ENCODE data around the gene BRI3. TPM values are rescaled to one million over a fixed set of nuclear protein-coding genes. Genes with fewer than 3 reads are reported as not detected.

The BRI3 gene
- total and polyA plus RNA-seq, 2 donors (not counting 1 experiment from before 2014, with no cell fraction given), result 104 to 172 TPM

DNA sequence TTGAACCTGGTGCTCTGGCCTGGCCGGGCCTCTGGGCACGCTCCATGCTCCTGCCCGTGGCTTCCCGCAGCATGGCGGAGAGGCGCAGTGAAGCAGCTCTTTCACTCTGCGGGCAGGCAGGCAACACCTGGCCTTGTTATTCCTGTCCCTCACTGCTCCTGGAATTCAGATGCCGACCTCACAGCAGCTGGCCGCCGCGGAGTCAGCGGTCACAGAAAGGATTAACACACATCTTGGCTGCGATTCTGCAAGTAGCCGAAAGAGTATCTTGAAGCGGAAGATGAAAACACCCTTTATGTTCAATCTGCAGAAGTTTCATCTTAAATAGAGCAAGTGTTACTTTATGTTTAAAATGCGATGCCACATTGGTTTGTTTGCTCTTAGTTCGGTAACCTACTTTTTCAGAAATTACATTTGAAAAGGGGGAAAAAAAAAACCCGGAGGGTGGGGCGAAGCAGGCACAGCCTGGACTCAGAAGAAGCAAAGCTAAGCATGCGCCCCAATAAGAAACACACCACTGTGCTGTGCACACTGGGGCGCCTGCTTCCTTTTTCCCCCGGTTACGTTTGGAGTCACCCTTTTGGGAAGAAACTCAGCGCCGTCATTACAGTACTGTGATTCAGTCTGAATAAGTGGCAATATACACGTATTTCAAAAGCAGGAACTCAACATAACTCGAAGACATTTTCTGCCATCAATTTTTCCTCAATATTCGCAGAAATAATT, 42.3 kb downstream of the BRI3 start:
- Histone ChIP-seq H3K9ac (ENCODE audit: insufficient read depth, low read length) (peak overlapping the region; percentile 17), H4K20me1 (ENCODE audit: control insufficient read depth, extremely low read depth, insufficient read depth, low read length) (no peaks in the 10 kb centered on the region), H3K4me1 (ENCODE audit: control insufficient read depth, extremely low read depth, insufficient read depth, low read length) (no peaks in the 10 kb centered on the region), H3K4me3 (replicated peaks in 1 of 4; ENCODE audit: control extremely low read depth in 1 of 4, insufficient read depth in 1 of 4, low read depth in 3 of 4, low read length in 4 of 4) (peak overlapping the region; percentile 27 to 52 (median 39)), H3K9me3 (ENCODE audit: control insufficient read depth, insufficient read depth, low read depth, low read length) (no peaks in the 10 kb centered on the region), H3K4me2 (ENCODE audit: extremely low read depth, insufficient read depth, low read length) (peak overlapping the region; percentile 88), H3K27me3 (ENCODE audit: control insufficient read depth, insufficient read depth, low read length) (no peaks in the 10 kb centered on the region), H3K36me3 (ENCODE audit: control insufficient read depth, insufficient read depth, low read length) (no peaks in the 10 kb centered on the region), H3K79me2 (ENCODE audit: control insufficient read depth, insufficient read depth, low read length) (no peaks in the 10 kb centered on the region), H3K27ac (ENCODE audit: insufficient read depth, low read length) (no peak overlapping the region), H2AFZ (ENCODE audit: low read length) (peak overlapping the region; percentile 73)
- TF ChIP-seq EZH2 (IDR thresholded peaks at IDR 0.05; ENCODE audit: low read length, missing control alignments) (no peak), CTCF (conservative IDR thresholded peaks at IDR 0.05 in 1 of 2, IDR thresholded peaks at IDR 0.05 in 1 of 2; ENCODE audit: low read depth in 1 of 2, low read length in 2 of 2) (no peak)
- peak; percentile 41 to 71 for DNase-seq (ENCODE audit: low read depth in 2 of 2)

- Histone ChIP-seq H4K20me1 (ENCODE audit: control insufficient read depth, extremely low read depth, insufficient read depth, low read length) (no peaks in the 10 kb centered on the region), H3K9ac (ENCODE audit: insufficient read depth, low read length) (no peak overlapping the region), H3K4me2 (ENCODE audit: extremely low read depth, insufficient read depth, low read length) (no peak overlapping the region), H3K4me1 (ENCODE audit: control insufficient read depth, extremely low read depth, insufficient read depth, low read length) (no peaks in the 10 kb centered on the region), H2AFZ (ENCODE audit: low read length) (no peak overlapping the region), H3K27me3 (ENCODE audit: control insufficient read depth, insufficient read depth, low read length) (no peaks in the 10 kb centered on the region), H3K27ac (ENCODE audit: insufficient read depth, low read length) (no peak overlapping the region), H3K9me3 (ENCODE audit: control insufficient read depth, insufficient read depth, low read depth, low read length) (no peaks in the 10 kb centered on the region), H3K79me2 (ENCODE audit: control insufficient read depth, insufficient read depth, low read length) (no peaks in the 10 kb centered on the region), H3K4me3 (replicated peaks in 1 of 4; ENCODE audit: control extremely low read depth in 1 of 4, insufficient read depth in 1 of 4, low read depth in 3 of 4, low read length in 4 of 4) (no peak overlapping the region), H3K36me3 (ENCODE audit: control insufficient read depth, insufficient read depth, low read length) (no peaks in the 10 kb centered on the region)
- TF ChIP-seq CTCF (conservative IDR thresholded peaks at IDR 0.05 in 1 of 2, IDR thresholded peaks at IDR 0.05 in 1 of 2; ENCODE audit: low read depth in 1 of 2, low read length in 2 of 2) (no peak), EZH2 (IDR thresholded peaks at IDR 0.05; ENCODE audit: low read length, missing control alignments) (no peak)
- no peak for DNase-seq (ENCODE audit: low read depth in 2 of 2)
Measured at GRCh38 chr7:98324782-98325181, 43.3 kb downstream of the BRI3 start.

GRCh38 chr7:98329100-98329790, 47.8 kb downstream of the BRI3 start:
- Histone ChIP-seq H3K27ac (ENCODE audit: insufficient read depth, low read length) (no peak overlapping the region), H2AFZ (ENCODE audit: low read length) (peak overlapping the region; percentile 65), H3K79me2 (ENCODE audit: control insufficient read depth, insufficient read depth, low read length) (no peaks in the 10 kb centered on the region), H3K9ac (ENCODE audit: insufficient read depth, low read length) (no peak overlapping the region), H3K4me1 (ENCODE audit: control insufficient read depth, extremely low read depth, insufficient read depth, low read length) (no peaks in the 10 kb centered on the region), H3K9me3 (ENCODE audit: control insufficient read depth, insufficient read depth, low read depth, low read length) (no peaks in the 10 kb centered on the region), H3K4me2 (ENCODE audit: extremely low read depth, insufficient read depth, low read length) (no peak overlapping the region), H3K27me3 (ENCODE audit: control insufficient read depth, insufficient read depth, low read length) (no peaks in the 10 kb centered on the region), H4K20me1 (ENCODE audit: control insufficient read depth, extremely low read depth, insufficient read depth, low read length) (no peaks in the 10 kb centered on the region), H3K4me3 (replicated peaks in 1 of 4; ENCODE audit: control extremely low read depth in 1 of 4, insufficient read depth in 1 of 4, low read depth in 3 of 4, low read length in 4 of 4) (no peak overlapping the region), H3K36me3 (ENCODE audit: control insufficient read depth, insufficient read depth, low read length) (no peaks in the 10 kb centered on the region)
- DNase-seq (ENCODE audit: low read depth in 2 of 2), result peak; percentile 4 to 58
- TF ChIP-seq EZH2 (IDR thresholded peaks at IDR 0.05; ENCODE audit: low read length, missing control alignments) (no peak), CTCF (conservative IDR thresholded peaks at IDR 0.05 in 1 of 2, IDR thresholded peaks at IDR 0.05 in 1 of 2; ENCODE audit: low read depth in 1 of 2, low read length in 2 of 2) (no peak)
